ENCODE measurements around the gene HEXIM2.

DNA sequence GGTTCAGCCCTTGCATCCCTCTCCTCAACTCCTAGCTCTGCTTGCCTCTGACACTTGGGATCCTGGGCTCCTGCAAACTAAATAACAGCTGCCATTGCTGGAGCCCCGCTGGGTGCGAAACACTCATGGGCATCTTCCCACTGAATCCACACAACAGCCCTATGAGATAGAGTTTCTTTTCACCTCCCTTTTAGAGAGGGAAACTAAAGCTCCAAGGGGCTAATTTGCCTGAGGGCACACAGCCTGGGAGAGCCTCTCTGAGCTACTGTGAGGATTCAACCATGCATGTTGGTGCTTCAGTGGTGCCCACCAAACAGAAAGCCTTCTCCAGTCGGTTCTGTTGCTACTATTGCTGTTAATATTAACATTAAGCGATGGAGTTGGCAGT, 22.1 kb upstream of the HEXIM2 start:
- no peak for TF ChIP-seq CTCF (conservative IDR thresholded peaks at IDR 0.05 in 1 of 2, IDR thresholded peaks at IDR 0.05 in 1 of 2; ENCODE audit: low read depth in 1 of 2, low read length in 2 of 2)
- no peak for TF ChIP-seq EZH2 (IDR thresholded peaks at IDR 0.05; ENCODE audit: low read length, missing control alignments)

Measured in fibroblast of lung (primary cell).